GM12872 (cell line): Measurements from ENCODE around the gene PWWP2B.

Experiments used
- TF ChIP-seq, protein P1 (sequence below): IDR thresholded peaks from 3 replicates; pipeline ENCODE4 v1.5.1; 2011; ENCODE audit warnings: low read depth, mild to moderate bottlenecking, low read length, moderate library complexity; ENCODE audit not compliant: insufficient read depth

PWWP2B gene

GRCh38 chr10:132427006-132427771 lies 30.2 kb downstream of the PWWP2B start:
- TF ChIP-seq, protein P1, sequence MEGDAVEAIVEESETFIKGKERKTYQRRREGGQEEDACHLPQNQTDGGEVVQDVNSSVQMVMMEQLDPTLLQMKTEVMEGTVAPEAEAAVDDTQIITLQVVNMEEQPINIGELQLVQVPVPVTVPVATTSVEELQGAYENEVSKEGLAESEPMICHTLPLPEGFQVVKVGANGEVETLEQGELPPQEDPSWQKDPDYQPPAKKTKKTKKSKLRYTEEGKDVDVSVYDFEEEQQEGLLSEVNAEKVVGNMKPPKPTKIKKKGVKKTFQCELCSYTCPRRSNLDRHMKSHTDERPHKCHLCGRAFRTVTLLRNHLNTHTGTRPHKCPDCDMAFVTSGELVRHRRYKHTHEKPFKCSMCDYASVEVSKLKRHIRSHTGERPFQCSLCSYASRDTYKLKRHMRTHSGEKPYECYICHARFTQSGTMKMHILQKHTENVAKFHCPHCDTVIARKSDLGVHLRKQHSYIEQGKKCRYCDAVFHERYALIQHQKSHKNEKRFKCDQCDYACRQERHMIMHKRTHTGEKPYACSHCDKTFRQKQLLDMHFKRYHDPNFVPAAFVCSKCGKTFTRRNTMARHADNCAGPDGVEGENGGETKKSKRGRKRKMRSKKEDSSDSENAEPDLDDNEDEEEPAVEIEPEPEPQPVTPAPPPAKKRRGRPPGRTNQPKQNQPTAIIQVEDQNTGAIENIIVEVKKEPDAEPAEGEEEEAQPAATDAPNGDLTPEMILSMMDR = no peak

- TF ChIP-seq, protein P1 = no peak
These were observed 31.0 kb downstream of the PWWP2B start for GRCh38 chr10:132427939-132428367.

GRCh38 chr10:132428486-132428995 lies 31.5 kb downstream of the PWWP2B start:
- TF ChIP-seq, protein P1 = no peak

- TF ChIP-seq, protein P1 = no peak
These were observed 32.6 kb downstream of the PWWP2B start for GRCh38 chr10:132429281-132430230.

- TF ChIP-seq, protein P1 = no peak
These were observed 33.3 kb downstream of the PWWP2B start for GRCh38 chr10:132430231-132430743.

DNA sequence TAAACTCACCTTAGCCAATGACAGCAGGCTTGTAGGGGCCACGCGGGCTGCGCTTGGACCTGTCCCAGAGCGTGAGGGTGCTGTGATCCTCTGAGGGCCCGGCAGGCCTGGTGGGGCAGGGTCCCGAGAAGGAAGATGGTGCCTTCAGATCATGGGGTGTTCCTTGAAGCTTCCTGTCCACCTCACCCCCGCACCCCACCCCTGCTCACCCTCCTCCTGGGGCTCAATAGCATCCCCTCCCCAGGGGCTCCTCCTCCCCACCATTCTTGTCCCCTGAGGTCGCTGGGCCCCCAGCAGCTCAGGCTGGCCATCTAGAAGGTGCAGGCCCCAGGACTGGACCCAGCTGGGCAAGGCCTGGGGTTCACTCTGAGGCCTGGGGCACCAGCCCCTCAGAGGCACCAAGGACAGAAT lies 33.9 kb downstream of the PWWP2B start:
- TF ChIP-seq, protein P1 = no peak

GRCh38 chr10:132431537-132432175 lies 34.7 kb downstream of the PWWP2B start:
- TF ChIP-seq, protein P1 = no peak
